ENCODE data around the gene CMTM1.
A peak's percentile ranks its signal among the peaks of the same experiment; 100 is the strongest.

CMTM1 gene, protein sequence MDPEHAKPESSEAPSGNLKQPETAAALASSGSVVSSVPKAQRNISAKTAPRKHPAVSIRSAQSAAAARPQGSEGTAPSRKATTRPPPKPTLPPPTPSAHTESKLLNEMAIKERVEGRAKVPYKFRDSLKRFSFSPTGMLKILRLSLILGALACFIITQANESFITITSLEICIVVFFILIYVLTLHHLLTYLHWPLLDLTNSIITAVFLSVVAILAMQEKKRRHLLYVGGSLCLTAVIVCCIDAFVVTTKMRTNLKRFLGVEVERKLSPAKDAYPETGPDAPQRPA

GRCh38 chr16:66566051-66566901, at the start of gene CMTM1:
Gene CMTM1 (plus strand): TSS chr16:66566439. CDS start chr16:66566514, 75 bp downstream.
- no peak for DNase-seq

GRCh38 chr16:66516509-66516807, 49.8 kb upstream of the CMTM1 start:
- no peak for DNase-seq

- DNase-seq = peak; percentile 94
Observed at GRCh38 chr16:66516808-66517585, 49.2 kb upstream of the CMTM1 start.

GRCh38 chr16:66517586-66518263, 48.5 kb upstream of the CMTM1 start:
- no peak for DNase-seq

- DNase-seq = no peak
Observed at GRCh38 chr16:66519482-66520373, 46.5 kb upstream of the CMTM1 start.

DNA sequence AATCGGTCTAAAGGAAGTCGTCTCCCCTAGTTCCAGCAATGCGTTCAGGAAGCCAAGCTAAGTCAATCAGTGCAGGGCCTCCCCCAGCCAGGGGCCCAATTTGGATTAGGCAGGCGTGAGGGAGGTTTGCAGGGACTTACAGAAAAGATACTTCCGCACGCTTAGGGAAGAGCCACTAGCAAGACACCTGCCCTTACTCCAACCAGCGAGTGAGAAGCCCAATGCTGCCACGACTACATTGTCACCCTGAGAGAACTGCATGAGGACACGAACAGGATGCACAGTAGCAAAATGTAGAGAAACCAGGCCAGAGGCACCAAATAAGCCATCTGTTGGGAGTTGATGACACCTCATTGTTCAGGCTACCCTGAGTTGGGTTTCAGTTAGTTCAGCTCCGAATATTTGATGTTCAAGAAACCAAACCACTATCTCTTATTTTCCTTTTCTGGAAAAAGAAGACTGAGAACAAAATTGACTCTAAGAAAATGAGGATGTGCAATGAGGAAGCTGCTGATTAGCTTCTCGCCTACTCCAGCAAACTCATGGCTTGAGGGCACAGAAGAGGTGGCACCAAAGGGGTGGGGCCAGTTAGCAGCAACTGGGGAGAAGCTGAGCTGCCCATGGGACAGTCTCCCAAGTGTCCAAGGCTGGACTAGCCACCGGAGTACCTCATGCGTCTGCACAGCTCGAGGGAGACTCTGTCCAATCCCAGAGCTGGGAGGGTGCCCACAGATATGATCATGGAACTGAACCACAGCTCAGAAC, 45.7 kb upstream of the CMTM1 start:
- DNase-seq = no peak

DNA sequence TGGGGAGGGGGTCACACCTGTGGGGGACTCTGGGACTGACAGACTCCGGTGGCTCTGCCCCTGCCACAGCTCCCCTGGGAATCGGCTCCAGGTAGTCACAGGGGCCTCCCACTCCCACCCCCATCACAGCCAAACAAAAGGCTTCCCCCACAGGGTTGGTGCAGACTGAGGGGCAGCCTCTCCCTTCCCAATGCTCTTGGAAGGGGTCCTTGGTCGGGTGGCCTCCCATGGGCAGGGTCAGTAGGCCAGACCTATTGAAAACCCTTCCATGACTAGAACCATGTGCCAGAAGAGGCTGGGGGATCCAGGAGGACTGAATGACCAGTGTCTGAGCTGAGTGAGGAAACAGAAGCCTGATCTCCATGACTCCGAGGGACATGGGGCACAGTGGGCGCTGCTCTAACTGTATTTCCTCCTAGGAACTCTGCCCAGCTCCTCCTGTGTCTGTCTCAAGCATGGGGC, 45.0 kb upstream of the CMTM1 start:
- no peak for DNase-seq

DNA sequence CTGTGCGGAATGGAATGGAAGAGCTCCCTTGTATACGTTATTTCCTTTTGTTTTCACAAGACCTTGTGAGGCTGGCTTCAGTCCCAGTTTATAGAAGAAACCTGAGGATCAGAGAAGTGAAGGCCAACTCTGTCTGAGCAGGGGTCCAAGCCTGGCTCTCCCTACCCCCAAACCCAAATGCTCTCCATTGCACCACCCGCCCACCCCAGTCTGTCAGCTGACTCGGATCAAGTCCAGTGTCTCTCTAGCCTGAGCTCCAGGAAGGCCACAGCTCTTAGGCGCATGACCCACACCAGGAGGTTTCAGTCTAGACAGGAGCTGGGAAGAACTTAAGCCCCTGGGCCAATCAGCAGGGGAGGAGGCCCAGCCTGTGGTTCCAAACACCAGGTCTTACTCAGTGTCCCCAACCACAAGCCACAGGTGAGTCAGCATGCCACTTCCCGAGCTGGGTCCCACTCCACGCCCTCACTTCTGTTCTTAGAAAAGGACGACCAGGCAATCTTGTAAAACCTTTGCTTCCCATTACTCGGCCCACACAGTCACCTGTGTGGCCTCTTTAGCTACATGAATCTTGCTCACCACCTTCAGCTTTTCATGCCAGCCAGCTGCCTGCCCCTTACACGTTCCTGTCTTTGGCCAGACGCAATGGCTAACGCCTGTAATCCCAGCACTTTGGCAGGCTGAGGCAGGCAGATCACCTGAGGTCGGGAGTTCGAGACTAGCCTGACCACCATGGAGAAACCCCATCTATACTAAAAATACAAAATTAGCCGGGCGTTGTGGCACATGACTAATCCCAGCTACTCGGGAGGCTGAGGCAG, 44.1 kb upstream of the CMTM1 start:
- DNase-seq = no peak

- no peak for DNase-seq
Observed at GRCh38 chr16:66522816-66523590, 43.2 kb upstream of the CMTM1 start.

- no peak for DNase-seq
Observed at GRCh38 chr16:66523861-66524354, 42.3 kb upstream of the CMTM1 start.

GRCh38 chr16:66524601-66525164, 41.6 kb upstream of the CMTM1 start:
- no peak for DNase-seq

DNA sequence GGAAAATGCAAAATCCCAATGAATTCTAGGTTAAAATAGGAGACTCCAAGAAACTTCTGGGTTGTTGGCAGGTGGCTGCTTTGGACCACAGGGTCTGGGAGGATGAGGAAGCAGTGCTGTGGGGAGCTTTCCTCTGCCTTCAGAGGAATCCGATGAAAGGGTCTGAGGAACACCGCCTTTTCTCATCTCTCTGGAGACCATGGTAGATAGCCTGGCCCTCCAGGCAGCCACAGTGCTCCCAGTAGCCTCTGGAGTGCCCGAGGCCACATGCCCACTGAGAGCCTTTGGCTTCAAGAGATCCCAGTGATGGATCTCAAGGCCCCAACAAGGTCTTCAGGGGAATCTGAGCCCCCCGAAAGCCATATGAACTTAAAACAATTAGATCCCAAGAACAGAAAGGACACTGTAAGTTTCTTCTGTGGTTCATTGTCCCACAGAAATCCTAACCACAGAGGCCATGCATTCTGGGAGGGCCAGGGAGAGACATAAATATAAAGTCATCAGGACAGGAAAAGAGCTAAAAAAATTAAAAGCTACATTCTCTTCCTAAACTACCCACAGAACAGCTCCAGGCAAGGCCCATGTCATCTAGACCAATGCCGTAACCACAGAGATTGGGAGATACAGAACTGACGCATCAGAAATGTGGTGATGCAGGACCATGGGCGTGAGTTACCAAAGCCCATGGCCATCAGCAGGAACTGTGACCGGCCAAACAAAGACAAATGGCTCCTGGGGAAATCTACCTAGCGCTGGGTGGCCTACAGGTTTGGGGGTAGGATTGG, 40.7 kb upstream of the CMTM1 start:
- DNase-seq = no peak

GRCh38 chr16:66528294-66528693, 37.9 kb upstream of the CMTM1 start:
- DNase-seq = no peak

GRCh38 chr16:66529475-66529874, 36.8 kb upstream of the CMTM1 start:
- no peak for DNase-seq

DNA sequence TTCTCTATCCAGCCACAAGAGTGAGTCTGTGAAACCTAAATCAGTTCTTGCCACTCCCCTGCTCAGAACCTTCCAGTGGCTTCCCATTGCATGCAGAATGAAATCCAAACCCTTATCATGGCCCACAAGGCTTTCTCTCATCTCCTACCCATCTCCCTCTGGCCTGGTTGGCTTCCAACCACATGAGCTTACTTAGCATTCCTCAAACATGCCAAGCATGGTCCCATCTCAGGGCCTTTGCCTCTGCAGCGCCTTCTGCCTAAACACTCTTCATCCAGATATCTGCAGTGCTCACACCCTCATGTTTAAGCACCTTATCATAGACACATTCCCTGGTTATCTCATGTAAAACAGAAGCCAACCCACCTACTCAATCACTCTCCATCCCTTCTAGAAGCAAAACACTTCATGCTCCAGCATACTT, 31.9 kb upstream of the CMTM1 start:
- DNase-seq = no peak

DNA sequence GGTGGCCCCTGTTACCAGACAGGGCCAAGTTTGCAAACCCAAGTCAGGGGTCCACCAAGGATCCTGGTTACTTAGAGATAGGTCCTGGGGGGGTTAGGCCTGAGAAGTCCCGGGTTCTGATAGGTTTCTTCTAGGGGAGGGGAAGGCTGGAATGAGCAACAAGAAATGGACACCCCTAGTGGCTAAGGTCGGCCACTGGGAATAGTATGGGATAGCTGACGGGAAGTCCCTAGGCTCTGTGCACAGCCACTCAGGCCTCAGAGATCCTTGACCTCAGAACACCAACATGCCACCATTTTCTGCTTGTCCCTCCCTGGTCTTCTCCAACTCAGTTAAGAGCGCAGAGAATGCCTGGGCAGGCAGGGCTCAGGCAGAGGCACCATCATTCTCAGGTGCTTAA, 29.7 kb upstream of the CMTM1 start:
- no peak for DNase-seq

- no peak for DNase-seq
Observed at GRCh38 chr16:66537236-66537635, 29.0 kb upstream of the CMTM1 start.

DNA sequence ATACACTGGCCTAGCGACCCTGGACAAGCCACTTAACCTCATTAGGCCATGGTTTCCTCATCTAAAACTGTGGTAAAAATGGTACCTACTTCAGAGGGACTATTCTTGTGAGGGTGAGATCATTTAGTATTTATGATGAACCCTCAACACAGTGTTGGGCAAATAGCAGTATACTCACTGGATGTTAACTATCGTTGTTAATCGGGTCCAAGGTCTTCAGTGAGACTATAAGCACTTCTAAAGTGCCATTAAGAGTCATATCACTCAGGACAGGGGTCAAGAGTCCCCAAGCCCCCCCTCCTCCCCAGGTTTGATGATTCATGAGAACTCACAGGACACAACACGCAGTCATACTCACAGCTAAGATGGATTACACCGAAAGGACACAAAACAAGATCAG, 27.3 kb upstream of the CMTM1 start:
- DNase-seq = no peak

All from DMS153 (cell line).